Kasumi-1 (cell line): Measurements from ENCODE around the gene LRRC4B.

Experiments used
- DNase-seq, 2 experiments: peaks; one replicate each; lab custom pipeline; 2025; lab: John Stamatoyannopoulos, UW

Gene LRRC4B

GRCh38 chr19:50573741-50574461 is 5.7 kb upstream of the LRRC4B start:
- DNase-seq, result no peak

DNA sequence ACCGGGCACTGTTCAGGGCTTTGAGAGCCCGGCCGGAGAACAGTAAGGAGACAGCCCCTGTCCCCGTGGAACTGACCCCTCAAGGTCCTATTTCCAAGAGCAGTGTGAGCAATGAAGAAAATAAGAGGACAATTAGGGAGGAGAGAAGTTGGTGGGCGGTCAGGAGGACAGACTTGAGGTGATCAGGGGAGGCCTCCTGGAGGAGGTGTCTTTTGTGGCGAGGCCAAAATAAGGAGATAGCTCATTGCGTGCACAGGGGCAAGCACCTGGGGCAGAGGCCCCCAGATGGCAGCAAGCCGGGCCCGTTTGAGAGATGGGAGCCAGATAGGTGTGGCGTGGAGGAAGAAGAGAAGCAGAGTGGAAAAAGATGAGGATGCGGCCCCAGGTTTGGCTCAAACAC is 2.8 kb upstream of the LRRC4B start:
- DNase-seq, result no peak

GRCh38 chr19:50569938-50570540 is 1.8 kb upstream of the LRRC4B start:
- no peak for DNase-seq

GRCh38 chr19:50568728-50569698 is 778 bp upstream of the LRRC4B start:
- DNase-seq, result no peak

DNA sequence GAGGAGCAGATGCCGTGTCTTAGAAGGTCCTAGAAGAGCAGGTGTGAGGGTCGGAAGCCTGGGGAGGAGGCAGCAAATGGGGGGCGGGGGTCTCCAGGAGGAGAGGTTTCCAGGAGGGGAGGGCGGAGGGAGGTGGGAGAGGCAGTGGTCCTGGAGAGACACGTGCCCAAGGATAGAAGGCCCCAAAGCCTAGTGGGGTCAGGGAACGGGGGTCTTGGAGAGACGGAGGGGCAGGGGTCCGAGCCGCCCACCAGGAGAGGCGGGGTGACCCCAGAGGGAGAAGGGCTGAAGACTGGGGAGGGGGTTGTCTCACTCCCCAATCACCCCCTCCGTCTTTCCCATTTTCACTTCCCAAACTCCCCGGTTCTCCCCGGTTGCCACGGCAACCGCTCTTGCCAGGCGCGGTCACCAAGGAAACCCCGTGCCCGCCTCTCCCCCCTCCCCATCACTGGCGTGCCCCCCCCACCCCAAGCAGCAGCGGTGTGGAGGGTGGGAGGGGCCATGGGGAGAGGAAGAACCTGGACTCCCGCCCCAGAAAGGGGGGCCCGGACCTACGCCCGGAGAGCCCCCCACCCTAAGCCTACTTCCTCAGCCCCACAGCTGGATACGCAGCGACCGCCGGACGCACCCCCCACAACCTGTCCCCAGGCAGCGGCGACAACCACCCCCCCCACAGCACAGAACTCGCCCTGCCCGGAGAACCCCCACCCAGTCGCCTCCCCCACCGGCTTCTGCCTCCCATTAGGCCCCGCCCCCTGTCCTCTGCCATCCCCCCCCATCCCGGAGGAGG is 988 bp downstream of the LRRC4B start:
- no peak for DNase-seq

DNA sequence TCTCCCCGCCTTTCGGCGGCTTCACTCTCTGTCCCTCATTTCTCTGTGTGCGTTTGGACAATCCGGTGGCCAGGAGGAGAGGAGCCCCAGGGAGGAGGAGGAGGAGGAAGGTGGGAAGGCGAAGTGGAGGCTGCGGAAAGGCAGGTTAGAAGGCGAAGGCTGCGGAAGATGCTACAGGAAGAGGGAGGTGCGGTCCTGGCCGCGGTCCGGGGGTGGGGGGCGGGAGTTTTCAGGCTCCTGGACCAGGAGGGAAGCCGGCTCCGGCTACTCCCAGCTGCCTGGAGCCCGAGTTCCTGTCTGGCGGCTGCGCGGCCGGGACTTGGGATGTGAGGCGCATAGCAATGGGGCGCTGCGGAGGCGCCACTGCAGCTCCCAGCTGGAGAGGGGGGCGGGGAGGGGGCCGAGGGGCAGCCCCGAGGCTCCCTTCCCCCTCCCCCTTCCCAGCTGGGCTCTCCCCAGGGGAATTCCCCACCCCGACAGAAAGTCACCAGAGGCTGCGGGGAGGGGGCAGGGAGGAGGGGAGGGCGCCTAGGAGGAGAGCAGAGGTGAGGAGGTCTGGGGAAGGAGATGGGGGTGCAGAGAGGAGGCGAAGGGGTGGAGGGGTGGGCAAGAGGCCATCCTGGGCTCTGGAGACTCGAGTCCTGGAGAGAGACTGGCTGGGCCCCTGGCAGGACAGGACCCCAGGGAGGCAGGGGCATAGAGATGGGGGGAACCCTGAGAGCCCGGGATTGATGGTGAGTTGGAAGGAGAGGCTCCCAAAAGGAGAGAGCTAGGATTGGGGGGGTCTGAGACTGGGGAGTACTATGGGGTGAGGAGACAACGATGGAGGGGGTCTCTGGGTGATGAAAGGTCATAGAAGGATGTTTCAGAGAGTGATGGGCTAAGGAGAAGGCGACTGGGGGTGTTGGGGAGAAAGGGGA is 2.0 kb downstream of the LRRC4B start:
- no peak for DNase-seq

DNA sequence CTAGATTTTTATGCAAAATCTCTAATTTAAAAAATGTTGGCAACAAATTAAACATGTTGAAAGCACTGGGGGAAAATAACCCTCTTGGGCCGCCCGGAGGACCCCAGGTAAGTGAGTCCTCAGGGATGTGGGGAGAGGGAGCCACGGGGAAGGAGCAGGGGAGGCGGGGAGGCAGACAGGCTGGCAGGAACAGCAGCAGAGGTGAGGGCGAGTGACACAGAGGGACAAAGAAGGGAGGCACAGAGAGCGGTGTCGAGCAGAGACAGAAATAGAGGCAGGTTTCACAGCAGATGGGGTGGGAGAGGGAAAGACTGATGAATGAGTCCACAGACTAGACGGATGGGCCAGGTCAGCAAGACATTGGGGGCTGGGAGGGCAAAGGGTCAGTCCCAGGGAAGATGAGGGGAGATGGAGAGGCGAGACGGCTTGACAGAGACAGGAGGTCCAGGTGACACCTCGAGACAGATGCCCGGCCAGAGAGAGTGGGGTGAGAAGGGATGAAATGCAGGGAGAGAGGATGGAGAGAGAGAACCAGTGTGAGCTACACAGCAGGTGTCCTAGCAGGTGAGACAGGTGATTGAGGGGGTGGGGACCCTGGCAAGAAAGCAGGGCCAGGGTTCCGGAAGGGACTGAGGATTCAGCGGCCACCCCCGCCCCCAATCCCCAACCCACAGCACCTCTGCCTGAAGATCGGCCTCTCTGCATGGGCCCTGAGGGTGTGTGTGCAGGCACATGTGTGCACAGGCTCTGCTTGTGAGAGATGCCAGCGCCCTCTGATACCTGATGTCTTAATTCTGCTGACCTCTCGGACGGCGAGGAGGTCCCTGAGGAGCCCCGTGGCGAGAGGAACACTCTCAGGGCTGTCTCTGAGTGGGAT is 3.8 kb downstream of the LRRC4B start:
- no peak for DNase-seq

GRCh38 chr19:50563597-50563996 is 4.6 kb downstream of the LRRC4B start:
- no peak for DNase-seq

- DNase-seq, result no peak
Observed at GRCh38 chr19:50562996-50563395, 5.2 kb downstream of the LRRC4B start.

DNA sequence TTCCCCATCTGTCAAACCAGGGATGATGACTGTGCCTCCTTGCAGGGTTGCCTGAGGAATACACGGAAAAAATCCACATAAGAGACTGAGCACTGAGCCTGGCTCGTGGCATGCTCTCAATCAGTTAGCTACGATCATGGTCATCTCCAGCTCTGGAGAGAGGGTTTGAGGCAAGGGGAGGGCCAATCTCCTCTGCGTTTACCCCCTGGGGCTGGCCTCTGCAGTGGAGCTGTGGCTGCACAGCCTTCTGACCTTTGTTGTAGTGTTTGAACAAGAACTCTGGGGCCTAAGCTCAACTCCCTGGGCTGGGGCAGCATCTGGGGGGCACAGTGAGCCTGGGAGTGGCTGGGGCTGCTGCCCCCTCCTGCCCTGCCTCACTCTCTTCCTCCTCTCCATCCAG is 5.9 kb downstream of the LRRC4B start:
- DNase-seq, result no peak

DNA sequence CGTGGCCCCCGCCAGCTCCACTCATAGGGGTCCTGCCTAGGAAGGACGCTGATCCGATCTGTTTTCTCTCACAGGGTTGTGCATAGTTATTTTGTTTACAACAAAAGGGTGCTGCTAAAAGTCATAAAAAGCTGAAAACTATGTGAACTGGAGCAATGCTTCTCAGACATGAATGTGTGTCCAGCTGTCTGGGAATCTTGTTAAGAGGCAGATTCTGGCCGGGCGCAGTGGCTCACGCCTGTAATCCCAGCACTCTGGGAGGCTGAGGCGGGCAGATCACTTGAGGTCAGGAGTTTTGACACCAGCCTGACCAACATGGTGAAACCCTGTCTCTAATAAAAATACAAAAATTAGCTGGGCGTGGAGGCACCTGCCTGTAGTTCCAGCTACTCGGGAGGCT is 8.6 kb downstream of the LRRC4B start:
- no peak for DNase-seq

GRCh38 chr19:50558449-50558848 is 9.8 kb downstream of the LRRC4B start:
- DNase-seq, result no peak

- no peak for DNase-seq
Observed at GRCh38 chr19:50558039-50558438, 10.2 kb downstream of the LRRC4B start.

- DNase-seq, result no peak
Observed at GRCh38 chr19:50557009-50557613, 11.1 kb downstream of the LRRC4B start.

DNA sequence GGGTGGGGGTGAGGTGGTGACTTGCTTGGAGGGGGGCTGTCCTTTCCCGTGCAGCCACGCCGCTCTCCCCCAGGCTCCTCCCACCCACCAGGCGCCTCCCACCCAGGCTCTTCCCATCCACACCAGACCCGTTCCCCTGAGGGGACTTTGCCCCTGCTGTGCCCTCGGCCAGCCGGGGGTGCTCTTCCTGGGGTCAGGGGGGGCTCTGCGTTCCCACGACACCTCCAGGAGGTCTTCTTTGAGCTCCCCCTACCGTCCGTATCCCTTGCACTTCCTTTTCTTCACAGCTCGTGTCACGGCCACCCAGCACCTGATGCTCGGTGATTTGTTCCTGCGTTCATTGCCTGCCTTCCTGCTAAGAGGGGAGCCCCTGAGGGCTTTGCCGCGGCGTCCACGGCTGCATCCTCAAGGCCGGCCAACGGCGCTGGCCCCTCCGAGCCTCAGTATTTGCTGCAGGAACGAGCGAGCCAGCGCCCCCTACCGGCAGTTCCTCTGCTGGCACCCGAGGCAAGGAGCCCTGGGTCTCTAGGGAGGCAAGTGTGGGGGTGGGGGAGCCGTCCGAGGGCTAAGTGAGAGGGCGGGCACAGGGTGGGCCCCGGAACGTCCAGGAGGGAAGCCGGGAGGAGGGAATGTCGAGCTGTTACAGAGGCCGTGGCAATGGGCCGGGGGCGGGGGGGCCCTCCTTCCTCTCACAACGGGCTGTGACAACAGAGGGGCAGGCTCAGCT is 11.8 kb downstream of the LRRC4B start:
- DNase-seq, result peak; percentile 57 to 66

GRCh38 chr19:50555450-50556281 is 12.6 kb downstream of the LRRC4B start:
- no peak for DNase-seq

DNA sequence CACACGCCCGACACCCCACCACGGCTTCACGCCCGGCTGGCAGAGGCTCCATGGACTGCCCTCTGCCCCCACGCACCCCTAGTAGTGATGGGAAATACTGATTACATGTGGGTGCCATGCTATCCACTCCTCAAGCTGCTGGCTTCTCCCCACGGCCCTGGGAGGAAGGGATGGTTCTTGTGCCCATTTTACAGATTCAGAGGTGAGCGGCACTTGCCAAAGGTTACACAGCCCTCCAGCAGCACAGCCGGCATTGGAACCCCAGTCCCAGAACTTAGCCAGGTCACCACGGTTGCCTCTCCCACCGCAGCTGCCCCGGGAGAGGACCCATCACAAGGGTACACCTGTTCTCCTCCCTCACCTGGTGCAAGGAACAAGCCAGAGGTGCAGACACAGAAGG is 13.2 kb downstream of the LRRC4B start:
- DNase-seq, result no peak

DNA sequence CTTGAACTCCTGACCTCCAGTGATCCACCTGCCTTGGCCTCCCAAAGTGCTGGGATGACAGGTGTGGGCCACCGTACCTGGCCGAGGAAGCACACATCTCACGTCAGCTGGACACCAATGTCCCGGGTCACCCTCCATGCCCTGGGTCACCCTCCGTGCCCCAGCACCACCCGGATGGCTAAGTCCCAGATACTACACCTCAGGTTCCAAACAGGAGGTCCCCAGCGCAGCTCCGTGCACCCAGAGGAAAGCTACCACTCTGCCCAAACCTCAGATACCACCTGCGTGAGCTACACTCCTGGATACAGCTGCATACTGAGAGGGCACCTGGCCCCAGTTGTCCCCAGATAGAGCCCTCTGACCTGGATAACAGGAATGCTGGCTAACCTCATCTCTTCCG is 14.0 kb downstream of the LRRC4B start:
- DNase-seq, result no peak
